Measurements from ENCODE around the gene SHROOM3. TPM values are rescaled to one million over a fixed set of nuclear protein-coding genes. Genes with fewer than 3 reads are reported as not detected.

SHROOM3 gene
- total and polyA plus RNA-seq, 2 donors (not counting 1 experiment from before 2014, with no cell fraction given), result 0.91 to 1.5 TPM

GRCh38 chr4:76569225-76569624 lies 134.2 kb downstream of the SHROOM3 start:
- Histone ChIP-seq H3K79me2 (ENCODE audit: control insufficient read depth, insufficient read depth, low read length) (no peaks in the 10 kb centered on the region), H3K4me3 (ENCODE audit: control extremely low read depth in 1 of 5, extremely low read depth in 1 of 5, insufficient read depth in 1 of 5, low read depth in 2 of 5, low read length in 4 of 5) (no peak overlapping the region), H3K36me3 (replicated peaks in 1 of 2; ENCODE audit: control extremely low read depth in 1 of 2, control insufficient read depth in 1 of 2, extremely low read depth in 1 of 2, insufficient read depth in 2 of 2, low read length in 1 of 2) (no peaks in the 10 kb centered on the region), H3K27ac (ENCODE audit: low read length in 2 of 2) (no peak overlapping the region), H3K4me1 (ENCODE audit: control insufficient read depth in 2 of 2, insufficient read depth in 2 of 2, low read length in 2 of 2) (no peaks in the 10 kb centered on the region), H3K27me3 (replicated peaks in 1 of 4; ENCODE audit: control extremely low read depth in 1 of 4, control insufficient read depth in 3 of 4, insufficient read depth in 4 of 4, low read length in 3 of 4) (no peaks in the 10 kb centered on the region), H3K4me2 (replicated peaks; ENCODE audit: low read depth, low read length, poor library complexity, severe bottlenecking) (no peak overlapping the region), H3K9me3 (ENCODE audit: control extremely low read depth in 1 of 3, control insufficient read depth in 2 of 3, insufficient read depth in 1 of 3, low read length in 2 of 3) (no peaks in the 10 kb centered on the region), H4K20me1 (ENCODE audit: control insufficient read depth, insufficient read depth, low read length, poor library complexity, severe bottlenecking) (no peaks in the 10 kb centered on the region), H3K9ac (ENCODE audit: low read length) (no peak overlapping the region), H2AFZ (ENCODE audit: insufficient read depth, low read depth, low read length, poor library complexity, severe bottlenecking) (no peak overlapping the region)
- ChIA-PET CTCF (no interaction called here), POLR2A (interaction anchor here (0.7 kb wide), 1 partner anchor 14 kb away, joined by 3 read pairs; no protein-coding TSS in a partner anchor)
- no peak for ATAC-seq (ENCODE audit: low read depth)
- intact Hi-C loops (cut with micrococcal nuclease), result no loop called here
- WGBS (ENCODE audit: insufficient coverage), result 85% methylated on average over 3 of the region's 3 CpGs
- H3K9me3 Mint-ChIP-seq (ENCODE audit: insufficient read depth), result no peaks in the 10 kb centered on the region
- no peaks in the 10 kb centered on the region for H3K4me1 Mint-ChIP-seq
- H3K4me3 Mint-ChIP-seq, result no peak overlapping the region
- TF ChIP-seq CTCF (IDR thresholded peaks at IDR 0.05), result no peak
- TF ChIP-seq EZH2 (IDR thresholded peaks at IDR 0.05; ENCODE audit: borderline replicate concordance, insufficient read depth, low read depth, low read length, poor library complexity, severe bottlenecking), result no peak
- DNase-seq, result no peak
- H3K27me3 Mint-ChIP-seq, result peaks cover 2% of the 10 kb centered on the region
- no peak overlapping the region for H3K27ac Mint-ChIP-seq

- peaks cover 2% of the 10 kb centered on the region for H3K27me3 Mint-ChIP-seq
- Histone ChIP-seq H3K36me3 (replicated peaks in 1 of 2; ENCODE audit: control extremely low read depth in 1 of 2, control insufficient read depth in 1 of 2, extremely low read depth in 1 of 2, insufficient read depth in 2 of 2, low read length in 1 of 2) (no peaks in the 10 kb centered on the region), H4K20me1 (ENCODE audit: control insufficient read depth, insufficient read depth, low read length, poor library complexity, severe bottlenecking) (no peaks in the 10 kb centered on the region), H3K79me2 (ENCODE audit: control insufficient read depth, insufficient read depth, low read length) (no peaks in the 10 kb centered on the region), H3K27me3 (replicated peaks in 1 of 4; ENCODE audit: control extremely low read depth in 1 of 4, control insufficient read depth in 3 of 4, insufficient read depth in 4 of 4, low read length in 3 of 4) (no peaks in the 10 kb centered on the region), H2AFZ (ENCODE audit: insufficient read depth, low read depth, low read length, poor library complexity, severe bottlenecking) (no peak overlapping the region), H3K9me3 (ENCODE audit: control extremely low read depth in 1 of 3, control insufficient read depth in 2 of 3, insufficient read depth in 1 of 3, low read length in 2 of 3) (no peaks in the 10 kb centered on the region), H3K4me1 (ENCODE audit: control insufficient read depth in 2 of 2, insufficient read depth in 2 of 2, low read length in 2 of 2) (no peaks in the 10 kb centered on the region), H3K4me2 (replicated peaks; ENCODE audit: low read depth, low read length, poor library complexity, severe bottlenecking) (no peak overlapping the region), H3K9ac (ENCODE audit: low read length) (no peak overlapping the region), H3K4me3 (ENCODE audit: control extremely low read depth in 1 of 5, extremely low read depth in 1 of 5, insufficient read depth in 1 of 5, low read depth in 2 of 5, low read length in 4 of 5) (no peak overlapping the region), H3K27ac (ENCODE audit: low read length in 2 of 2) (no peak overlapping the region)
- no peak for TF ChIP-seq EZH2 (IDR thresholded peaks at IDR 0.05; ENCODE audit: borderline replicate concordance, insufficient read depth, low read depth, low read length, poor library complexity, severe bottlenecking)
- ChIA-PET CTCF (no interaction called here), POLR2A (interaction anchor here (0.7 kb wide), 1 partner anchor 13 kb away, joined by 3 read pairs; no protein-coding TSS in a partner anchor)
- 60% methylated on average over 2 of the region's 4 CpGs for WGBS (ENCODE audit: insufficient coverage)
- DNase-seq (no peak), ATAC-seq (ENCODE audit: low read depth) (no peak)
- H3K4me3 Mint-ChIP-seq, result no peak overlapping the region
- H3K27ac Mint-ChIP-seq, result no peak overlapping the region
- no peaks in the 10 kb centered on the region for H3K9me3 Mint-ChIP-seq (ENCODE audit: insufficient read depth)
- H3K4me1 Mint-ChIP-seq, result no peaks in the 10 kb centered on the region
- intact Hi-C loops (cut with micrococcal nuclease), result no loop called here
Observed at GRCh38 chr4:76569706-76570105, 134.7 kb downstream of the SHROOM3 start.
